ENCODE results near the gene NCAM2.

The NCAM2 gene

DNA sequence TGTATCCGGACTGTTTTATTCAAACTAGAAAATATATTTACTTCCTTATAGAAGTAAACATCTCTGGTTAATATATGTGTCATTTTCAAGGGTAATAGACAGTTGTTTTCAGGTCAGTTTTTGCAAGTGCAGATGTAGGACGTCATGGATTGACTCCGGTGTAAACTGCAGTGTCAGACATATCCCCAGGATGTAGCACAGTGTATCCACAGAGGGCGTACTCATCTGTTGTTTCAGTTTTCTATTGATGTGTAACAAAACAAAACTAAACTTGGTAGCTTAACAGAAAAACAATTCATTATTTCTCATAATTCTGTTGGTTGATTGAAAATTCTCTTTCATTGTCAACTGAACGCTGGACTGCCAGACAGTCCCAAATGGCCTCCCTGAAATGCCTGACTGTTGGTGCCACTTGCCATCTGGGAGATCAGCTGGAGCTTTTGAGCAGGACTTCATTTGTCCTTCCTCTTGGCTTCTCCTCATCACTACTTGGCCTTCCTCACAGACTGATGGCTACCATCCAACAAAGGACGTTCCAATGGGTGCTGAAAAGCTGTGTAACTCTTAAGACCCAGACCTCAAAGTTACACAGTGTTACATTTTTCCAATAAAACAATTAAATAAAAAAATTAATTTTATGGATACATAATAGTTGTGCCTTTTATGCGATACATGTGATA, 181.6 kb downstream of the NCAM2 start:
- no peak for DNase-seq

- no peak for DNase-seq
Measured at GRCh38 chr21:21182401-21183010, 184.3 kb downstream of the NCAM2 start.

DNA sequence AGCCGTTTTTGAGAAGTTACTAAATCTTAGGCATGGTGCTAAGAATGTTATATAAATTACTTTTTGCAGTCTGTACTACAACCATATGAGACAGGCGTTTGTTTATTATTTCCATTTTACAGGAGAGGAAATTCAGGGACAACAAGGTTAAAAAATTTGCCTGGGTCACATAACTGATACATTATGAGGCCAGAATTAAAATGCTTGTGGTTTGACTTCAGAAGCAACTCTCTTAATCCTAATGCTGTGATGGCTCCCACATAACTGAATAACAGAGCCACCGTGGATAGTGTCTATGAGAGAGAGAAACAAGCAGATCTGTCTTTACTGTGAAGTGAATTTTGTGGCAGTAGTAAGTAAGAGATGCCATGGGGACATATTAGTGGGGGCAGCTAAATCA, 184.9 kb downstream of the NCAM2 start:
- no peak for DNase-seq

DNA sequence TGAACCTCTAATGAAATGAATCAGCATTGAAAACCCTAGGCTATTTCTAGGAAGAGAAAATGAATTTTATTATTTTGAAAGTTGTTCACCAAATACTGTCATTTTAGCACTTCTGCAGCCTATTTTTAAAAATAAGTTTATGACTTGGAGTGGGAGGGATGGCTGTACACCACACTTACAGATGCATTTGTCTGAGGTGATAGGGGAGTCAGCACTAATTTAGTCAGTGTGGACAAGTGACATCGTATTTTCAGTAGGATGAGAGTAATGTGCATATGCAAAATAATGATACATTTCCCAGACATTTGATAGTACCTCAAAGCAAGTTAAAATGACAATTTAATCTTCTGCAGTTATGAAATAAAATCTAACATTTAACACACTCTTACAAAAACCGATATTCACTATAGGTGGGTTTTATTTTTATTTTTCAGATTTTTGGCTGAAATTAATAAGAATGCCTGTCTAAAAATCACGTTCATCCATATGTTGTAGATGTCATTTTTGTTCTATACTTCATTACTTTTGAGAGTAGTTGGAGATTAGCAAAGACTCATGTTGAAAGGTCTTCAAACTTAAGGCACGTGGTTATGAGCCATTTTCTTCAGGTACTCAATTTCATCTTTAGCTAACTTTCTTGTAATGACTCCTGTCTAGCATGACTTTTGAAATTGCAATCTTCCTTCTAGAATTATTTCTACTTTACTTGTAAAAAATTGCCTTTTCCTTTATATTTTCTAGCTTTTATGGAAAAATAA, 186.7 kb downstream of the NCAM2 start:
- no peak for DNase-seq

DNA sequence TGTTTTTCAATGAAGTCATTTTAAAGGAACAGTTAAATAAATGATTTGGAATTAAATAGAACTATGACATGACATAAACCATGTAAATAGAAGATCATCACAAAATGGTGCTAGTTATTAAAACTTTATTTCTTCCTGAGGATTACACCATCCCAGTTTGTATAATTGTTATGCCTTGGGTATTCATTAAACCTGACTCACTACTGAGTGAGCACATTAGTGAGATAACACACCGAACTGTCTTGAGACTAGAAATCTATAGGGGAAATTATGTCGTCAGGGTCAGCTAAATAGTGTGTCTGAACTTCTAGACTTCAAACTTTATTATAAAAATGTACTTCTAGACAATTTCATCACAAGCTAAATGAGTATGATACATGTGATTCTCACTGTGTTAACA, 189.4 kb downstream of the NCAM2 start:
- no peak for DNase-seq

DNA sequence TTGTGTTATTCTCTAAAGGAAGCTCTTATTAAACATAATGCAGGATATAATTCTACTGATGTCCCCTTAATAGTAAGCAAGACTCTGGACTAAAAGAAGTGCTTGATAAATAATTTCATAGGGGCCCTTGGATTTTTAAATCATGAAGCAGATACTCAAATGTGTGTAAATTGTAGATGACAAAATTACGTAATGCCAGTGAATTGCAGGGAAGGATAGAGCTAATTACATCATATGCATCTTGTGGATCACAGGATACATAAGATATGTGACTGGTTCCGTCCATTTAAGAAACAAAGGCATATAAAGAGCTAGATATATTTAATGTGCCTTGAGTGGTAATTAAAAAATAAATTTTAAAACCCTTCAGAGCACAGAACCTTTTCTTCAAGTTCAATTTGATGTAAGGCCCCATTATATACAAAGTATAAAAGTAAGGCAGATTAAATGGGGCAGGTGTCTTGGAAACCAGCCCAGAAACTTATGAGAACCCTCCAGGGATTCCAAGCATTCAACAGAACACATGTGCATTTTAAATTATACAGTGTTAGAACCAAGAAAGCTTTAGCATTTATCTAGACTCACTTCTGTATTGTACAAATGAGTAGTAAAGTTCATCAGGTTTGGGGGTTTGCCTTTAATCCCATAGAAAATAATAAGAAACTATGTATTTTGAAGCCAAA, 190.4 kb downstream of the NCAM2 start:
- no peak for DNase-seq

DNA sequence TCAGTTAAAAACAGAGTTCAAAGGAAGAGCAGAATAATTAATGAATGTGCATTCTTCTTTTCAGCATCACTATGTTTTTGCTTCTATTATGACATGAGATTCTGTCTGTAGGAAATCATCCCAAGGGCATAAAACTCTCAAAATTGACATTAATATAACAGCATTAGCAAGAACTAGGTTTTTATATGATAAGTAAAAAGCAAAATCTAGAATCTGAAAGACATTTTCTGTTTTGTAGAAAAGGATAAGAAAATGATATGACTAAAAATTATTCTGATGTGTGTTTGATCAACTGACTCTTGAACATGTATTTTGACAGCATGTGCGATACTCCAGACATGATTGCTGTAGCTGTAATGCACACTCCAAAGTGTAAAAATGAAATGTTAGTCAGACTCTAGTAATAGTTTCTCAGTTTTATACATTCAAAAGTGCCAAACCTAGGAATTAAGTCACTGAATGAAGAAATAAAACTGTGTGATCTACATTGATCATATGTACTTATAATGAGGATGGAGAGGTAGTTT, 197.3 kb downstream of the NCAM2 start:
- DNase-seq, result no peak

DNA sequence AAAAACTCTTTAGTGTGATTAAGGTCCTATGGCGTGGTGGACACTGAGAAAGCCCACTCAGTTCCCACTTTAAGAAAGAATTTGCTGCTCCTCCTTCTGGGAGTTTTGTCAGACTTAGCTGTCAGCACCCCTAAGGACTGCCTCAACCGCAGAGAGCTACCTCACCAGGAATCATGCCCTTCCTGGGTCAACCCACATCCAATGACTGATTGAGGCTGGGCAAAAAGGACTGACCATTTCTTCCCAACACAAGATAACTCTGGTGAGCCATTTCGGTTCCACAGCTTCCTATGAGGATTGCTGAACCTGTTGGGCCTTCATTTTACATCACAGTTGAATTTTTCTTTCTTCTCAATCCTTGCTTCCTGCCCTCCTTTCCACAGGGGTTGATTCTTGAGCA, 197.9 kb downstream of the NCAM2 start:
- no peak for DNase-seq

DNA sequence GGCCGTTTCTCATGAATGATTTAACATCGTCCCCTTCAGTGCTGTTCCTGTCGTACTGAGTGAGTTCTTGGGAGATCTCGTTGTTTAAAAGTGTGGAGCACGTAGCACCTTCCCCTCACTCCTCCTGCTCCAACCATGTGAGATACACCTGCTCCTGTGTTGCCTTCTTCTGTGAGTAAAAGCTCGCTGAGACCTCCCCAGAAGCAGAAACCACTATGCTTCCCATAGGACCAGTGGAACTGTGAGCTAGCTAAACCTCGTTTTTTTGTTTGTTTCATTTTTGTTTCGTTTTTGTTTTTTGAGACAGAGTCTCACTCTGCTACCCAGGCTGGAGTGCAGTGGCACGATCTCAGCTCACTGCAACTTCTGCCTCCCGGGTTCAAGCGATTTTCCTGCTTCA, 198.6 kb downstream of the NCAM2 start:
- no peak for DNase-seq

- no peak for DNase-seq
Measured at GRCh38 chr21:21199342-21200102, 201.3 kb downstream of the NCAM2 start.

DNA sequence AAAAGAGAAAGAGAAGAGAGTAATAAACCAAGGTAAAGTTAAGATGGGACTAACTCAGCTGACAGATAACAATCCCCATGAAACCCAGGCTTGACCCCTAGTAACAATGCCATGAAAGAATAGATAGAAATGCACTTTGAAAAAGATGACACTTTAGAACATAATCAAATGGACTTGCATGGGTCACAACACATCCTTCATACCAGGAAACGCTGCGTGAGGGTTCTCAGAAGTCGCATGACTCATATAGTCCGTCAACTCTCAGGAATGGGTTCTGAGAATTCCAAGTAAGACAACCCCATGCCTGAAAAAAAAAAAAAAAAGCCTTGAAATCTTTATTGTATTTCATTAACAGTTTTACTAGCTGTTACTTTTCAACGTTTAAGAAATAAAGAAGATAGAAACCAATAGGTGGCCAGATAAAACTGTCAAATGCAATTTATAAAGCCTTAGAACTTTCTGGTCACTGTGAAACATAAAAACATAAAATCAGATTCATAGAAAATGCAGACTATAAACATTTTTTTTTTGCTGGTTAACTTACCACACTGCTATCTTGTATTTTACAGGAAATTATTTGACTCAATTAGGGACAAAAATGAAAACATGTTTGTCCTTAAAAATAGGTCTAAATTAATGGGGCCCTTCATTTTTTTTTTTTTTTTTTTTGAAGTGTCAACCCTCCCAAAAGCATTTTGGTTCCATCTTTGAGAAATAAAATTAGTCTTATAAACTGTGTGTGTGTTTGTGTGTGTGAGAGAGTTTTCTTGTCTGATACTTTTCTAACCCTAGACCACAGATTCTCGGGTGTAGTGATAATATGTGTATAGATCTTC, 202.1 kb downstream of the NCAM2 start:
- no peak for DNase-seq

DNA sequence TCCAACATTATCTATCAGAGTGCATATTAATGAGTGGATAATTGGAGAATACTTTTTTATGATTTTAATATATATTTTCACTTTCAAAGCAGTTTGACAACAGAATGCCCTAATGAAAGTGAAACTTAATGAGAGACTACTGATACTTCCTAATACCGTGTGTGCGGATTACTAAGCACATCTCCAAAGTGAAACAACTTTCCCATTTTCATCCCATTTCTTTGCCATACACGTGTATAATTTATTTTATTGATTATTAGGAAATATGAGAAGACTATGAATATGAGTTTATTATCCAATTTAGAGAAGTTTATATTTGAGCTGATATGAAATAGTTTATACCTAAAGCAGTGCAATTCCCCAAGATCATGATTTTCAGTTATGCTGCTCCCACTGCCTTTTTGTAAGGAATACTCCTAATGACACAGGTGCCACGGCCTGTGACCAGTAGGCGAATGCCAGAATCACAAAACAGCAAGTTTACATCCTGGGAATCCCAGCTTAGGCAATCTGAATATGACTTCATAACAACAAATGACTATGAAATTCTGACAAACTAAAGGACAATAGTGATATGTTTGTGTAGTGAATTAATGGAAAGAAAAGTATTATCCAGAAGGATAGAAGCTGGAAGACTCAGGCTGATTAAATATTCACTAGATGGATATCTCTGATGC, 202.9 kb downstream of the NCAM2 start:
- DNase-seq, result no peak

- DNase-seq, result no peak
Measured at GRCh38 chr21:21203822-21204339, 205.7 kb downstream of the NCAM2 start.

DNA sequence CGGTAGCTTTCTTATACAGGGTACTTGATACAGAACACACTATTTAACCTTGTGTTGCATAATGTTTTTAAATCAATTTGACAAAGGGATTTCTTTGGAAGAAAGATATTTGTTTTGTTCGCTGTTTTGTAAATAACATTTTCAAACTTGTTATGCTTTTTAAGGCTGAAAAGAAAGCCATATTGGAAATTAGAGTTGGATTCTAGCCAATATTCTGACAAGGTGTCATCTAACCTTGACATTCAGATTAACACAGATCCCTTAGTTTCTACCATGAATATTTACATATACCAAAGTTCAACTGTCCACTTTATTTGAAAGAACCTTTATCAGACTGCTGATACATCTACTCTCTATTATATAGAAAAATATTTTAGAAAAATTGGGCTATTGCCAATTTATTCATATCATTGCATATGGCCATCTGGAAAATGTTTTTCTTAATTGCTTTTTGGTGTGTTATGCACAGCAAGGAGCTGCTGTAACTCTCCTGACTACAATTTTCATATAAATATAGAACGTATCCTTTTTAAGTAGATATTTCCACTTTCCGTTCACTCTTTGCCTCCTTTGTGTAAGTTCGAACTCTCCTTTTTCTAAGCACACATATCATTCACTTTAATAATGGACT, 206.3 kb downstream of the NCAM2 start:
- DNase-seq, result no peak

DNA sequence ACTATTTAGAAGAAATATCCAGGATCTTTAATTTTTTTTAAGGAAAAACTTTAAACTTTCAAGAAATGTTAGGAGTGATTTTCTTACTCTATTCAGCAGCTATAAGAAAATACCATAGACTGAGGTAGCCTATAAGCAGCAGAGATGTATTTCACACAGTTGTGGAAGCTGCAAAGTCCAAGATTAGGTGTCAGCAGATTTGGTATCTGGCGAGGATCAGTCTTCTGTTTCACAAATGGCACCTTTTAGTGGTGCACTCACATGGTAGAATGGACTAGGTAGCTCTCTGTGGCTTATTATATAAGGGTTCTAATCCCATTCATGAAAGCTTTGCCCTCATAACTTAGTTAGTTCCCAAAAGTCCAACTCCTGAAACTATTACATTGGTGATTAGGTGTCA, 207.4 kb downstream of the NCAM2 start:
- no peak for DNase-seq

DNA sequence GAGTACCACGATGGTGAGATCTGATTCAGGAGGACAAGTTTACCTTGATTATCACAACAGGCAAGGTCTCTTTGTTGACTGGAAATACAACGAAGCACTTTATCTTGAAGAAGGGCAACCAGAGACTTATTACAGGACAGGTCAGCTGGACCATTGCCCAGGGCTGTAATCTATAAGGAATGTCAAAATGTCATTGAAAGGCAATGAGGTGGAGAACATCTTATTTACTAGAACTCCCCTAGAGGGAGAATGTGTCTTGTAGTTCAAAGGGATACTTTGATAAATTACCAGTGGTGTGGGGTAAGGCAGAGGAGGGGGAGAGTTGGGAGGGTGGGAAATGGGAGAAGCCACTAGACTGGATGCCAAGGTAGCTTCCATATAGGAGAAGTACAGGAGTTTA, 212.3 kb downstream of the NCAM2 start:
- DNase-seq, result no peak

- DNase-seq, result no peak
Measured at GRCh38 chr21:21213297-21213696, 215.1 kb downstream of the NCAM2 start.

DNA sequence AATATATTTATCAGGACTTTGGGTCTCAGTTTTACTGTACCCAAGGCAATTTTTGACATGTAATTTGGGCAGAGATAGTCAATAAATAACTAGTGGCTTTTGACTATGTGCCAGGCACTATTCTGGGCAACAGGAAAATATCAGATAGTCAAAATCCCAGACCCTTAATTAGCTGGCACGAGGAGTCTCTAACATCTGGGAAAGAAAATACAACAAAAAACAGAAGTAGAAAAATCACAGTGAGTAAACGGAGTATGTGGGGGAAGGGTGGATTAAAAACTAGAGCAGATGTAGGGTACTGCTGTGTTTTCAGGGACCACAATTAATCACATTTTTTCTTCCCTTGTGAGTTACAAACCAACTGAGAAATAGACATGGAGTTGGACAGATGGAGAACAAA, 217.8 kb downstream of the NCAM2 start:
- no peak for DNase-seq

DNA sequence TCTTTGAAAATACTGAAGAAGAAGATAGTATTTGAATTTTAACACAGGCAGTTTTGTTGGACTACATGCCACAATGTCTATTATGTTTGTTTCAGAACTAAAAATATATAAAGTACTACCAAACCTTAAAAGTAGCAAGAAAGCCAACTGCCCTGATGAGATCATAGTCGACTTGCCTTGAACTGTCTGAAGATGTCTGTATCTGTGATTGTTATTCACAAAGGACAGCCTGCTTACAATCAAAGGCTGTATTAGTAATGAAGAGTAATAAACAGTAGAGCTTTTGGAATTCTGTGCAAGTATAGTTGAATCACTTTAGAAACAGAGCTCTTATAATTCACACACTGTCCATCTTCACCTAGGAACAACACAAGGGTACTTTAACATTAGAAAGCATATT, 228.3 kb downstream of the NCAM2 start:
- DNase-seq, result no peak

DNA sequence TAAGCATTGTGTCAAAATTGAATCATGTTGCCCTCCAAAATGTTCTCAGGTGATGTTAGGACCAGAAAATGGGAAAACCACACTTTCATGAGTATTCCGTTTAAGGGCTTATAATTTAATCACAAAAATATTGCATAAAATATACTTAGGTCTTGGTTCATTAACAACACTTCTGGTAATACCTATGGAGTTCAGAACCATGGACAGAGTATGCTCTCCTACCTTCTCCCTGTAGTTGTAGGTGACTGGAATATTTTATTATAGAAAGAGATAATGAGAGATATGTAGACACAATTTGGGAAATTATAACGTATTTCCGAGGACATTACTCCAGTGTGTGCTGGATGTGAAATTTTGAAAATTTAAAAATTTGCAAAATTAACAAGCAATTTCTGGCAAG, 232.5 kb downstream of the NCAM2 start:
- no peak for DNase-seq
